Measurements from ENCODE around the gene KCNMA1. TPM values are rescaled to one million over a fixed set of nuclear protein-coding genes. Genes with fewer than 3 reads are reported as not detected.

KCNMA1 gene
- total RNA-seq, 2 donors from 2014 or later: 23.2 to 44.5 TPM

DNA sequence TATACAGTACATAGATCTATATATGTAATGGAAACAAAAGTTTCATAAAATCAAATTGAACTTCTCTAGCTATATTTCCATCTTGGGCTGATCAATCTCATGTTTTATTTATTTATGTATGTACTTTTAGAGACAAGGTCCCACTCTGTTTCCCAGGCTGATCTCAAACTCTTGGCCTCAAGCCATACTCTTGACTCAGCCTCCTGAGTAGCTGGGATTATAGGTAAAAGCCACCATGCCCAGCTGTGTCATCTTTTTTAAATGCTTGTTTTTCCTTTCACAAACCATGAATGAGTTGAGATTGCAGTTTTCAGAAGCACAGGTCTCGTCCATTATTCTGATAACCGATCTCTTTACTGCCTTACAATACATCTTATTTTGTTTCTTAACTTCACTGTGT is 400.9 kb downstream of the KCNMA1 start:
- no peaks in the 10 kb centered on the region for H3K27me3 ChIP-seq
- no peaks in the 10 kb centered on the region for H3K4me1 ChIP-seq
- no peaks in the 10 kb centered on the region for H3K9me3 ChIP-seq
- intact Hi-C loops (cut with DNase I): no loop called here
- H3K36me3 ChIP-seq: no peaks in the 10 kb centered on the region
- H3K27ac ChIP-seq: no peak overlapping the region
- no peak overlapping the region for H3K9ac ChIP-seq (ENCODE audit: low read depth in 2 of 2, low read length in 2 of 2)
- no peak overlapping the region for H3K4me3 ChIP-seq
- TF ChIP-seq, protein P1, sequence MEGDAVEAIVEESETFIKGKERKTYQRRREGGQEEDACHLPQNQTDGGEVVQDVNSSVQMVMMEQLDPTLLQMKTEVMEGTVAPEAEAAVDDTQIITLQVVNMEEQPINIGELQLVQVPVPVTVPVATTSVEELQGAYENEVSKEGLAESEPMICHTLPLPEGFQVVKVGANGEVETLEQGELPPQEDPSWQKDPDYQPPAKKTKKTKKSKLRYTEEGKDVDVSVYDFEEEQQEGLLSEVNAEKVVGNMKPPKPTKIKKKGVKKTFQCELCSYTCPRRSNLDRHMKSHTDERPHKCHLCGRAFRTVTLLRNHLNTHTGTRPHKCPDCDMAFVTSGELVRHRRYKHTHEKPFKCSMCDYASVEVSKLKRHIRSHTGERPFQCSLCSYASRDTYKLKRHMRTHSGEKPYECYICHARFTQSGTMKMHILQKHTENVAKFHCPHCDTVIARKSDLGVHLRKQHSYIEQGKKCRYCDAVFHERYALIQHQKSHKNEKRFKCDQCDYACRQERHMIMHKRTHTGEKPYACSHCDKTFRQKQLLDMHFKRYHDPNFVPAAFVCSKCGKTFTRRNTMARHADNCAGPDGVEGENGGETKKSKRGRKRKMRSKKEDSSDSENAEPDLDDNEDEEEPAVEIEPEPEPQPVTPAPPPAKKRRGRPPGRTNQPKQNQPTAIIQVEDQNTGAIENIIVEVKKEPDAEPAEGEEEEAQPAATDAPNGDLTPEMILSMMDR (IDR thresholded peaks at IDR 0.05): no peak
- no peak for DNase-seq

DNA sequence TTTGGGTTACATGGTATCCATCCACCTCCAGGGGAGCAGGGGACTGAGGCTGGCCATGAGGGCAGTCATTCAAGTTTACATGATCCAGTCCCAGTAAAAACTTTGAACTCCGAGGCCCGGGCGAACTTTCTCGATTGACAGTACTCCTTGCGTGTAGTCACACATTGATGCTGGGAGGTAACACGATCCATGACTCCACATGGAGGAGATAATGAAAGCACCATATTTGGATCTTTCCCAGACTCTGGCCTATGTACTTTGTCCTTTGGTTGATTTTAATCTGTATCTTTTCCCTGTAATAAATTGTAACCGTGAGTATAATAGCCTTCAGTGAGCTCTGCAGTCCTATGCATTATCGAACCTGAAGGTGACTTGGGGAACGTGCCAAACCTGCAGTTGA is 401.6 kb downstream of the KCNMA1 start:
- H3K27ac ChIP-seq: no peak overlapping the region
- TF ChIP-seq, protein P1 (IDR thresholded peaks at IDR 0.05): no peak
- H3K9me3 ChIP-seq: no peaks in the 10 kb centered on the region
- no peaks in the 10 kb centered on the region for H3K36me3 ChIP-seq
- H3K9ac ChIP-seq (ENCODE audit: low read depth in 2 of 2, low read length in 2 of 2): no peak overlapping the region
- H3K27me3 ChIP-seq: no peaks in the 10 kb centered on the region
- no peaks in the 10 kb centered on the region for H3K4me1 ChIP-seq
- intact Hi-C loops (cut with DNase I): no loop called here
- H3K4me3 ChIP-seq: no peak overlapping the region
- DNase-seq: no peak

DNA sequence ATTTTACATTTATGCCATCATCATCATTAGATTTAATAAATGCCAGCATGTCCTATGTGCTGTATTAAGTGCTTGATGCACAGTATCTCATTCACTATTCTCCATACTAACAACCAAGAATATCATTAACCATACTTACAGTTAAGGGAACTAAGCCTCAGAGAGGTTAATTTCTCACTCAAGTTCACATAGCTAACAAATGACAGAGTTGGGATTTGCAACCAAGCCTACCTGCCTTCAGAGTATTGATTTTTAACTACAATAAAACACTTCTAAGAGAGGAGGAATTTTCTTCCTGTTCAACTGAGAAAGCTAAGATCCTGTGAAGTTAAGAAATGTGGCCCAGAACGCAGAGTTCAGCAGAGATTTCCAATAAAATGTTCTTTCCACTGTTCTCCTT is 403.0 kb downstream of the KCNMA1 start:
- intact Hi-C loops (cut with DNase I): no loop called here
- no peak overlapping the region for H3K27ac ChIP-seq
- no peaks in the 10 kb centered on the region for H3K36me3 ChIP-seq
- H3K4me3 ChIP-seq: no peak overlapping the region
- no peaks in the 10 kb centered on the region for H3K27me3 ChIP-seq
- H3K9ac ChIP-seq (ENCODE audit: low read depth in 2 of 2, low read length in 2 of 2): no peak overlapping the region
- no peaks in the 10 kb centered on the region for H3K4me1 ChIP-seq
- TF ChIP-seq, protein P1 (IDR thresholded peaks at IDR 0.05): no peak
- H3K9me3 ChIP-seq: no peaks in the 10 kb centered on the region
- no peak for DNase-seq

- Histone ChIP-seq H3K36me3 (no peaks in the 10 kb centered on the region), H3K27me3 (no peaks in the 10 kb centered on the region), H3K9ac (ENCODE audit: low read depth in 2 of 2, low read length in 2 of 2) (no peak overlapping the region), H3K4me3 (no peak overlapping the region), H3K9me3 (no peaks in the 10 kb centered on the region), H3K27ac (no peak overlapping the region), H3K4me1 (no peaks in the 10 kb centered on the region)
- intact Hi-C loops (cut with DNase I): no loop called here
- DNase-seq: no peak
- TF ChIP-seq, protein P1 (IDR thresholded peaks at IDR 0.05): no peak
These were observed 404.1 kb downstream of the KCNMA1 start for GRCh38 chr10:77233466-77233865.

DNA sequence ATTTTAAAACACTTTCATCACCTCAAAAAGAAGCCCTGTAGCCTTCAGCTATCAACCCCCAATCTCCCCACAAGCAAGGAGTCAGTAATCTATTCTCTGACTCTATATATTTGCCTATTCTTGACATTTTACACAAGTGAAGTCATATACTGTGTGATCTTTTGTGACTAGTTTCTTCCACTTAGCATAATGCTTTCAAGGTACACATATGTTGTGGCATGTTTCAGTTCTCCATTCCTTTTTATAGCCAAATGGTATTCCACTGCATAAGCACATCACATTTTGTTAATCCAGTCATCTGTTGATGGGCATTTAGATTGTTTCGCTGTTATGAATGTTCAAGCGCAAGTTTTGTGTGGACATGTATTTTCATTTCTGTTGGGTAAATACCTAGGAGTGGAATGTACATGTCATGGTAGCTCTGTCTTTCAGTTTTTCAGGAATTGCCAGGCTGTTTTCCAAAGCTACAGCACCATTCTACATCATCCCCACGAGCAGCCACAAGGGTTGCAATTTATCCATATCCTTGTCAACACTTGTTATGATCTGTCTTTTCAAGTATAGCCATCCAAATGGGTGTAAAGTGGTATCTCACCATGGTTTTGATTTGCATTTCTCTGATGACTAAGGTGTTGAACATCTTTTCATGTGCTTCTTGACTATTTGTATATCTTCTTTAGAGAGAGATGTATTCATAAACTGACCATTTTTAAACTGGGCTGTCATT is 405.6 kb downstream of the KCNMA1 start:
- TF ChIP-seq, protein P1 (IDR thresholded peaks at IDR 0.05): no peak
- Histone ChIP-seq H3K4me3 (no peak overlapping the region), H3K9ac (ENCODE audit: low read depth in 2 of 2, low read length in 2 of 2) (no peak overlapping the region), H3K27me3 (no peaks in the 10 kb centered on the region), H3K36me3 (no peaks in the 10 kb centered on the region), H3K4me1 (no peaks in the 10 kb centered on the region), H3K9me3 (no peaks in the 10 kb centered on the region), H3K27ac (no peak overlapping the region)
- intact Hi-C loops (cut with DNase I): no loop called here
- no peak for DNase-seq
